GM23248 (cell line): ENCODE data around the gene ITGAL. TPM values are rescaled to one million over a fixed set of nuclear protein-coding genes. Genes with fewer than 3 reads are reported as not detected.

ENCODE experiments used
- DNase-seq: peaks from one replicate; pipeline ENCODE4 v3.0.0-alpha.2; 2015
- H2AFZ ChIP-seq: fragments of 200-600 bp; sonication (generic); 2 replicates; pipeline ENCODE4 v1.6.1; 2016; ENCODE audit warnings: antibody characterized with exemption
- H3F3A ChIP-seq: fragments of 200-600 bp; sonication (generic); 2 replicates; pipeline ENCODE4 v1.6.1; 2016; ENCODE audit warnings: mild to moderate bottlenecking, antibody characterized with exemption, mixed run types; ENCODE audit not compliant: insufficient read depth
- H3K27ac ChIP-seq: fragments of 200-600 bp; sonication (generic); 2 replicates; pipeline ENCODE4 v1.5.1; 2016; ENCODE audit warnings: mild to moderate bottlenecking
- H3K27me3 ChIP-seq: fragments of 200-600 bp; sonication (generic); replicated peaks from 2 replicates; pipeline ENCODE4 v1.6.1; 2016; ENCODE audit warnings: mild to moderate bottlenecking; ENCODE audit not compliant: insufficient read depth
- H3K36me3 ChIP-seq: fragments of 200-600 bp; sonication (generic); 2 replicates; pipeline ENCODE4 v1.6.1; 2016; ENCODE audit warnings: low read depth, mild to moderate bottlenecking
- H3K4me1 ChIP-seq: fragments of 200-600 bp; sonication (generic); 2 replicates; pipeline ENCODE4 v1.6.1; 2016; ENCODE audit warnings: mild to moderate bottlenecking; ENCODE audit not compliant: insufficient read depth
- H3K4me2 ChIP-seq: fragments of 200-600 bp; sonication (generic); one replicate; pipeline ENCODE4 v1.6.1; 2016; ENCODE audit warnings: mild to moderate bottlenecking; ENCODE audit not compliant: unreplicated experiment
- H3K4me3 ChIP-seq: fragments of 200-600 bp; sonication (generic); 2 replicates; pipeline ENCODE4 v1.5.1; 2016; ENCODE audit warnings: mild to moderate bottlenecking
- H3K79me2 ChIP-seq: fragments of 200-600 bp; sonication (generic); 2 replicates; pipeline ENCODE4 v1.6.1; 2016; ENCODE audit warnings: mild to moderate bottlenecking; ENCODE audit not compliant: insufficient read depth
- H3K9ac ChIP-seq: fragments of 200-600 bp; sonication (generic); 2 replicates; pipeline ENCODE4 v1.6.1; 2016; ENCODE audit warnings: mild to moderate bottlenecking
- H3K9me2 ChIP-seq: fragments of 200-600 bp; sonication (generic); 2 replicates; pipeline ENCODE4 v1.6.1; 2016; ENCODE audit warnings: mixed run types, mild to moderate bottlenecking, moderate library complexity; ENCODE audit not compliant: insufficient read depth
- H3K9me3 ChIP-seq: fragments of 200-600 bp; sonication (generic); one replicate; pipeline ENCODE4 v1.6.1; 2017; ENCODE audit warnings: low read depth
- H4K20me1 ChIP-seq: fragments of 200-600 bp; sonication (generic); 2 replicates; pipeline ENCODE4 v1.6.0; 2016; ENCODE audit not compliant: insufficient read depth
- EZH2 ChIP-seq: fragments of 200-600 bp; sonication (generic); IDR thresholded peaks from 2 replicates; pipeline ENCODE4 v1.6.1; 2018; ENCODE audit warnings: antibody characterized with exemption, mild to moderate bottlenecking; ENCODE audit not compliant: insufficient read depth, poor library complexity, severe bottlenecking
- EZH2phosphoT487 ChIP-seq: fragments of 200-600 bp; sonication (generic); IDR thresholded peaks from 2 replicates; pipeline ENCODE4 v1.6.1; 2018; ENCODE audit warnings: antibody characterized with exemption, moderate library complexity, mild to moderate bottlenecking, low read depth; ENCODE audit not compliant: insufficient read depth
- WGBS, 2 experiments: methylation state at CpG; one replicate each; pipeline ENCODE4 v1.1.6; 2015 to 2017; ENCODE audit warnings: low lambda C conversion rate in 2 of 2, low coverage in 1 of 2; ENCODE audit errors: missing lambda C conversion rate in 2 of 2; 5-methylcytosine and 5-hydroxymethylcytosine counted together
- in situ Hi-C: fragments of 300-500 bp; cut with MboI; formaldehyde crosslinking; loops from 2 replicates; pipeline ENCODE4 v1.15.0; 2020
- polyA plus RNA-seq: library from polyadenylated mRNA; unstranded; fragments of >200 nt; fragmentation: Nextera tagmentation; extraction: Ambion mirVana; gene quantifications from 2 replicates; pipeline ENCODE4 v1.2.1, GENCODE V29; 2016
- total RNA-seq: library from RNA; depleted of rRNA; stranded (reverse); fragments of >200 nt; shearing (Covaris generic); gene quantifications from 2 replicates; pipeline ENCODE4 v1.2.3, GENCODE V29; 2014

The ITGAL gene
- total and polyA plus RNA-seq, 2 experiments from 2014 or later, result 0.65 TPM; not detected in 1

- Histone ChIP-seq H3K4me2 (no peak overlapping the region), H3K36me3 (no peaks in the 10 kb centered on the region), H3F3A (no peaks in the 10 kb centered on the region), H3K9me3 (no peaks in the 10 kb centered on the region), H4K20me1 (no peaks in the 10 kb centered on the region), H3K4me1 (no peaks in the 10 kb centered on the region), H3K79me2 (no peaks in the 10 kb centered on the region), H3K4me3 (no peak overlapping the region), H3K9me2 (no peaks in the 10 kb centered on the region), H3K9ac (no peak overlapping the region), H2AFZ (no peak overlapping the region), H3K27ac (no peak overlapping the region), H3K27me3 (no peaks in the 10 kb centered on the region)
- no peak for DNase-seq
- TF ChIP-seq EZH2phosphoT487, result no peak
- TF ChIP-seq EZH2, result no peak
- in situ Hi-C loops, result no loop called here
- 47 to 53% methylated on average over 1 of the region's 1 CpG for WGBS, 2 experiments
Observed at GRCh38 chr16:30456302-30456701, 16.2 kb upstream of the ITGAL start.

- no peaks in the 10 kb centered on the region for H3K36me3 ChIP-seq
- H3K4me3 ChIP-seq, result no peak overlapping the region
- TF ChIP-seq EZH2phosphoT487 (no peak), EZH2 (no peak)
- no peaks in the 10 kb centered on the region for H3K27me3 ChIP-seq
- H2AFZ ChIP-seq, result no peak overlapping the region
- 86 to 92% methylated on average over 1 of the region's 1 CpG for WGBS, 2 experiments
- H3K27ac ChIP-seq, result no peak overlapping the region
- H3K9me3 ChIP-seq, result no peaks in the 10 kb centered on the region
- no peak for DNase-seq
- in situ Hi-C loops, result no loop called here
- no peaks in the 10 kb centered on the region for H3K4me1 ChIP-seq
- H3K4me2 ChIP-seq, result no peak overlapping the region
- no peaks in the 10 kb centered on the region for H3F3A ChIP-seq
- H4K20me1 ChIP-seq, result no peaks in the 10 kb centered on the region
- H3K9me2 ChIP-seq, result no peaks in the 10 kb centered on the region
- no peaks in the 10 kb centered on the region for H3K79me2 ChIP-seq
- no peak overlapping the region for H3K9ac ChIP-seq
Observed at GRCh38 chr16:30457256-30457655, 15.3 kb upstream of the ITGAL start.

DNA sequence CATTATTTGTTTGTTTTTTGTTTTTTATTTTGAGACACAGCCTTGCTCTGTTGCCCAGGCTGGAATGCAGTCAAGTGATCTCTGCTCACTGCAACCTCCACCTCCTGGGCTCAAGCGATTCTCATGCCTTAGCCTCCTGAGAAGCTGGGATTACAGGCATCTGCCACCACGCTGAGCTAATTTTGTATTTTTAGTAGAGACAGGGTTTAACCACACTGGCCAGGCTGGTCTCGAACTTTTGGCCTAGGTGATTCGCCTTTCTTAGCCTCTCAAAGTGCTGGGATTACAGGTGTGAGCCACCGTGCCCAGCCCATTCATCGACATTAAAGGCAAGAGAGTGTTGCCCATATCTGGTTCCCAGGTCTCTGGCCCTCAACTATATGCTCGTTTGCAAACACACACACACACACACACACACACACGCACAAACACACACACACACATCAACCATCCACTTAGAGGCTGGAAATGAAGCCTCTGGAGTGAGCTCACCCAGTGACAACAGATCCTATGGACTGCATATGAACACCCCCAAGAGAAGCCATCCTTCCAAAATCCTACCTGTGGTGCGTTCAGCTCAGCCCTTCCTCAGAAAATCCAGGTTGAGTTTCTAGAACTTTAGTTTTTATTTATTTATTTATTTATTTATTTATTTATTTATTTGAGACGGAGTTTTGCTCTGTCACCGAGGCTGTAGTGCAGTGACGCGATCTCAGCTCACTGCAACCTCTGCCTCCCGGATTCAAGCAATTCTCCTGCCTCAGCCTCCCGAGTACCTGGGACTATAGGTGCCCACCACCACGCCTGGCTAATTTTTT, 14.6 kb upstream of the ITGAL start:
- Histone ChIP-seq H3K4me2 (no peak overlapping the region), H3K9me2 (no peaks in the 10 kb centered on the region), H2AFZ (no peak overlapping the region), H3K27me3 (no peaks in the 10 kb centered on the region), H3K9me3 (no peaks in the 10 kb centered on the region), H3K79me2 (no peaks in the 10 kb centered on the region), H3K9ac (no peak overlapping the region), H4K20me1 (no peaks in the 10 kb centered on the region), H3F3A (no peaks in the 10 kb centered on the region), H3K4me1 (no peaks in the 10 kb centered on the region), H3K4me3 (no peak overlapping the region), H3K27ac (no peak overlapping the region), H3K36me3 (no peaks in the 10 kb centered on the region)
- no peak for TF ChIP-seq EZH2
- TF ChIP-seq EZH2phosphoT487, result no peak
- in situ Hi-C loops, result no loop called here
- WGBS, 2 experiments, result 72% methylated on average over 15 to 16 of the region's 16 CpGs
- DNase-seq, result no peak

DNA sequence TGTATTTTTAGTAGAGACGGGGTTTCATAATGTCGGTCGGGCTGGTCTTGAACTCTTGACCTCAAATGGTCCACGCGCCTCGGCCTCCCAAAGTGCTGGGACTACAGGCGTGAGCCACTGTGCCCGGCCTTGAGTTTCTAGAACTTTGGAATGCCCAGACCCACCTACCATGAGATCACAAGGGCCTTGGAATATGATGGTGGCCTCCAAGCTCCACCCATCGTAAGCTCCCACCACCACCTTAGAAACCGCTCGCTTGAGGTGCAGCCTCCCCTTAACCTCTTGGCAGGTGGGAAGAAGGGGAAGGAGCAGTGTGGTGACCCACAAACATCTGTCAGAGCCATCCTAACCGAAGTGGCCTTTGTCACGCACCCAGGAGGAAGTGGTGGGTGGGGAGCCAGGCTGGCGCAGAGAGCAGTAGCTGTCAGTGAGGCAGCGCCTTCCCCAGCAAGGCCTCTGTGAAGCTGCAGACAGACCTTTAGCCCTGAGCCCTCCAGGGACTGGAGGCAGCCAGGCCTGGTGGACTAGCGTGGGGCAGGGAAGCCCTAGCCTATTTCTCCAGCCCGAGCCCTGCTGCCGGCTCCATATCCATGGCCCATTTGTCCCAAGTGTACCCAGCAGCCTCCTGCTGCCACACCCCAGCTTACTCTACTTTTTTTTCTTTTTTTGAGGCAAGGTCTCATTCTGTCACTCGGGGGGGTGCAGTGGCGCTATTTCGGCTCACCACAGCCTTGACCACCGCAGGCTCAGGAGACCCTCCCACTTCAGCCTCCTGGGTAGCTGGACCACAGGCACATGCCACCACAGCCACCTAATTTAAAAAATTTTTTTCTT, 13.8 kb upstream of the ITGAL start:
- no peaks in the 10 kb centered on the region for H4K20me1 ChIP-seq
- H2AFZ ChIP-seq, result no peak overlapping the region
- no peaks in the 10 kb centered on the region for H3F3A ChIP-seq
- H3K79me2 ChIP-seq, result no peaks in the 10 kb centered on the region
- in situ Hi-C loops, result no loop called here
- no peak overlapping the region for H3K9ac ChIP-seq
- DNase-seq, result no peak
- no peak overlapping the region for H3K27ac ChIP-seq
- no peak overlapping the region for H3K4me3 ChIP-seq
- H3K4me2 ChIP-seq, result no peak overlapping the region
- WGBS, 2 experiments, result 78 to 80% methylated on average over 20 to 22 of the region's 22 CpGs
- no peaks in the 10 kb centered on the region for H3K4me1 ChIP-seq
- TF ChIP-seq EZH2 (no peak), EZH2phosphoT487 (no peak)
- no peaks in the 10 kb centered on the region for H3K9me3 ChIP-seq
- no peaks in the 10 kb centered on the region for H3K36me3 ChIP-seq
- no peaks in the 10 kb centered on the region for H3K27me3 ChIP-seq
- H3K9me2 ChIP-seq, result no peaks in the 10 kb centered on the region
